Fibroblast of skin of abdomen (primary cell): Measurements from ENCODE around the gene DHRS13.
"Not testable (repeated sequence)": the region's sequence is repeated elsewhere in the genome, so short reads cannot be mapped to it uniquely, and the experiment has no call there.

Experiments used
- DNase-seq: peaks from one replicate; pipeline ENCODE4 v3.0.0-alpha.2; 2013

The DHRS13 gene

GRCh38 chr17:28881533-28882056, 21.3 kb downstream of the DHRS13 start:
- DNase-seq = no peak

- DNase-seq = no peak
Observed at GRCh38 chr17:28880572-28880945, 22.3 kb downstream of the DHRS13 start.

GRCh38 chr17:28879886-28880571, 22.9 kb downstream of the DHRS13 start:
- no peak for DNase-seq

GRCh38 chr17:28878981-28879380, 23.9 kb downstream of the DHRS13 start:
- peak; percentile 30 for DNase-seq

GRCh38 chr17:28878158-28878910, 24.5 kb downstream of the DHRS13 start:
- no peak for DNase-seq

GRCh38 chr17:28877150-28877711, 25.6 kb downstream of the DHRS13 start:
- not testable (repeated sequence) for DNase-seq

- no peak for DNase-seq
Observed at GRCh38 chr17:28875848-28876550, 26.9 kb downstream of the DHRS13 start.

- DNase-seq = no peak
Observed at GRCh38 chr17:28874750-28875149, 28.1 kb downstream of the DHRS13 start.

- no peak for DNase-seq
Observed at GRCh38 chr17:28873839-28874238, 29.0 kb downstream of the DHRS13 start.

- DNase-seq = no peak
Observed at GRCh38 chr17:28871056-28871579, 31.8 kb downstream of the DHRS13 start.

GRCh38 chr17:28867276-28867675, 35.6 kb downstream of the DHRS13 start:
- DNase-seq = no peak

- DNase-seq = peak; percentile 29
Observed at GRCh38 chr17:28865946-28866752, 36.7 kb downstream of the DHRS13 start.

GRCh38 chr17:28864991-28865849, 37.7 kb downstream of the DHRS13 start:
- no peak for DNase-seq

GRCh38 chr17:28863953-28864352, 38.9 kb downstream of the DHRS13 start:
- DNase-seq = no peak

GRCh38 chr17:28862561-28862960, 40.3 kb downstream of the DHRS13 start:
- DNase-seq = no peak

GRCh38 chr17:28861393-28862203, 41.3 kb downstream of the DHRS13 start:
- DNase-seq = no peak

- DNase-seq = no peak
Observed at GRCh38 chr17:28860363-28860808, 42.5 kb downstream of the DHRS13 start.

GRCh38 chr17:28858801-28859355, 44.0 kb downstream of the DHRS13 start:
- DNase-seq = no peak
